ENCODE results near the gene ZBTB46.

DNA sequence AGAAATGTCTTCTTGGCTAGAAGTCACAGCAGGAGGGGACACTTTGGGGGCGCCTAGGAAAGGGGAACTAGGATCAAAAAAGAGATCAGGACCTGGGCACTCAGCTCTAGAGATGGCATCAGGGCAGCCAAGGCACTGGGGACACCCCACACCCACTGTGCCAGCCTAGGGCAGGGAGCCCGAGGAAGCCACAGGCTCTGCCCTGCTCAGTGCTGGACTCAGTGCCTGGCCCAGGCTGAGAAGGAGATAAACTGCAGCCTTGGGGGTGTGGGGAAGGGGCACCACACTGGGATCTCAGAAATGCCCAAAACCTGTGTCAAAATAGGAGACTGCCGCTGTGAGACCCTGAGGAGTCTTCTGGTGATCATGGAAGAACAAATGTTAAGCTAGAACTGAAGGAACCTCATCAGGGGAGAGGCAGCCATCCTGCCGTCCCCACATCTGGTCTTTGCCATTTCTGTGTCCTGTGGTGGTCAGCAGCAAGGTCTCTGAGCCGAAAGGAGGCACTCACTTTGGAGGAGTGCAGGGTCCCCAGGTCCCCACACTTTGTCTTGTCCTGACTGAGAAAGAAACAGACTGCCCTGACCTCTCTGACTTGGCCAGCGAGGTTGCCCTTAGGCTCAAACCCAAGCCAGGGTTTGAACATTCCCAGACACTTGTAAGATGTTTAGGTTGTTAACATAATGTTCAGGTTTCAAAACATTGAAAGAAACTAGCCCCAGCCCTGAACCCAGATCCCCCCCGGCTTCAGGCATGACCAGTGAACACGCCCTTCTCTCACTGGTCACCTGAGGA is 125.6 kb downstream of the ZBTB46 start:
- no peak for TF ChIP-seq CTCF (IDR thresholded peaks at IDR 0.05)
- TF ChIP-seq POLR2A (IDR thresholded peaks at IDR 0.05): no peak

Data from thyroid gland (tissue), 4 donors.